ENCODE results near the gene RASIP1.

RASIP1 gene

DNA sequence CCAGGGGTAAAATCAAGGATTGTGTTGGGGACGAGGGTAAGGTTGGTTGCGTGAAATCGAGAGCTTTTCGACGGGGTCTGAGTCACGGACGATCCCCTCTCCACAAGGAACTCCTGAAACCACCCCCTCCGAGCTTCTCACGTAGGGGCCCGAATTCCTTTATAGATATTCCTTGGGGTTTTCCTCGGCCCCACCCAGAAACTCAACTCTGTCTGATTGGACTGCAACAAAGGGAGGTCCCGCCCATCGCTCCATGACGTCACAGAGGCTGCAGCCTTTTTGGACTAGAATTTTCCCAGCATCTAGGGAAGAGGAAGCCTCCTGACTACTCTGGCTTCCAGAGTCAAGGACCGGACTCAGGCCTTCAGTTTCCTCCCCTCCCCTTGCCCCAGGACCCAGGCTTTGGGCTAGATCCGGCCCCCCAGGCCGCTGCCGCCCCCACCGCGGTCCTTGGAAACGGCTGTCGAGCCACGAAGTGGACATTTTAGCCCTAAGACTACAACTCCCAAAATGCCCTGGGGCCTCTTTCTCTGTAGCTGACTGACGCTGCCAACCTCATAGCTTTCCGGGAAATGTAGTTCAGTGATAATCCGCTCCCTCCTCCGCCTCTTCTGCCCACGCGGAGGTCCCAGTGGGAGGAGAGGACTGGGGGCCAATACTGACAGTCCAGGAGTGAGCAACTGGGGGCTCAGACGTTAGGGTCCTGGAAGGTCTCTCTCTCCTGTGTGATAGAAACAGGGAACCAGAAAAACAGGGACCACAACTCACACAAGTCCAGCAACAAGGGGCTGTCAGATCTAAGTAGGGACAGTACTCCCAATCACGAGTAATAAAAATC is 6.5 kb upstream of the RASIP1 start, which contains the start of gene IZUMO1:
Gene IZUMO1, minus strand, starts transcription at position 172 of the 838 bp plus-strand sequence. CDS start 1,050 bp downstream, outside the sequence.
- H3K4me3 ChIP-seq (ENCODE audit: low read depth, low read length), result peak within 1 kb of the TSS; percentile 76
- TF ChIP-seq, protein P1, sequence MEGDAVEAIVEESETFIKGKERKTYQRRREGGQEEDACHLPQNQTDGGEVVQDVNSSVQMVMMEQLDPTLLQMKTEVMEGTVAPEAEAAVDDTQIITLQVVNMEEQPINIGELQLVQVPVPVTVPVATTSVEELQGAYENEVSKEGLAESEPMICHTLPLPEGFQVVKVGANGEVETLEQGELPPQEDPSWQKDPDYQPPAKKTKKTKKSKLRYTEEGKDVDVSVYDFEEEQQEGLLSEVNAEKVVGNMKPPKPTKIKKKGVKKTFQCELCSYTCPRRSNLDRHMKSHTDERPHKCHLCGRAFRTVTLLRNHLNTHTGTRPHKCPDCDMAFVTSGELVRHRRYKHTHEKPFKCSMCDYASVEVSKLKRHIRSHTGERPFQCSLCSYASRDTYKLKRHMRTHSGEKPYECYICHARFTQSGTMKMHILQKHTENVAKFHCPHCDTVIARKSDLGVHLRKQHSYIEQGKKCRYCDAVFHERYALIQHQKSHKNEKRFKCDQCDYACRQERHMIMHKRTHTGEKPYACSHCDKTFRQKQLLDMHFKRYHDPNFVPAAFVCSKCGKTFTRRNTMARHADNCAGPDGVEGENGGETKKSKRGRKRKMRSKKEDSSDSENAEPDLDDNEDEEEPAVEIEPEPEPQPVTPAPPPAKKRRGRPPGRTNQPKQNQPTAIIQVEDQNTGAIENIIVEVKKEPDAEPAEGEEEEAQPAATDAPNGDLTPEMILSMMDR (conservative IDR thresholded peaks at IDR 0.05; ENCODE audit: low read depth, low read length), result no peak
- peak; percentile 92 for DNase-seq (ENCODE audit: low read depth)

- no peak for DNase-seq (ENCODE audit: low read depth)
- TF ChIP-seq, protein P1 (conservative IDR thresholded peaks at IDR 0.05; ENCODE audit: low read depth, low read length), result no peak
- H3K4me3 ChIP-seq (ENCODE audit: low read depth, low read length), result no peak overlapping the region
Observed at GRCh38 chr19:48746110-48746509, 5.7 kb upstream of the RASIP1 start.

- TF ChIP-seq, protein P1 (conservative IDR thresholded peaks at IDR 0.05; ENCODE audit: low read depth, low read length), result no peak
- peak; percentile 80 for DNase-seq (ENCODE audit: low read depth)
- no peak overlapping the region for H3K4me3 ChIP-seq (ENCODE audit: low read depth, low read length)
Observed at GRCh38 chr19:48745208-48745995, 5.0 kb upstream of the RASIP1 start.

GRCh38 chr19:48742096-48742495 is 1.7 kb upstream of the RASIP1 start:
- no peak overlapping the region for H3K4me3 ChIP-seq (ENCODE audit: low read depth, low read length)
- TF ChIP-seq, protein P1 (conservative IDR thresholded peaks at IDR 0.05; ENCODE audit: low read depth, low read length), result no peak
- DNase-seq (ENCODE audit: low read depth), result no peak

DNA sequence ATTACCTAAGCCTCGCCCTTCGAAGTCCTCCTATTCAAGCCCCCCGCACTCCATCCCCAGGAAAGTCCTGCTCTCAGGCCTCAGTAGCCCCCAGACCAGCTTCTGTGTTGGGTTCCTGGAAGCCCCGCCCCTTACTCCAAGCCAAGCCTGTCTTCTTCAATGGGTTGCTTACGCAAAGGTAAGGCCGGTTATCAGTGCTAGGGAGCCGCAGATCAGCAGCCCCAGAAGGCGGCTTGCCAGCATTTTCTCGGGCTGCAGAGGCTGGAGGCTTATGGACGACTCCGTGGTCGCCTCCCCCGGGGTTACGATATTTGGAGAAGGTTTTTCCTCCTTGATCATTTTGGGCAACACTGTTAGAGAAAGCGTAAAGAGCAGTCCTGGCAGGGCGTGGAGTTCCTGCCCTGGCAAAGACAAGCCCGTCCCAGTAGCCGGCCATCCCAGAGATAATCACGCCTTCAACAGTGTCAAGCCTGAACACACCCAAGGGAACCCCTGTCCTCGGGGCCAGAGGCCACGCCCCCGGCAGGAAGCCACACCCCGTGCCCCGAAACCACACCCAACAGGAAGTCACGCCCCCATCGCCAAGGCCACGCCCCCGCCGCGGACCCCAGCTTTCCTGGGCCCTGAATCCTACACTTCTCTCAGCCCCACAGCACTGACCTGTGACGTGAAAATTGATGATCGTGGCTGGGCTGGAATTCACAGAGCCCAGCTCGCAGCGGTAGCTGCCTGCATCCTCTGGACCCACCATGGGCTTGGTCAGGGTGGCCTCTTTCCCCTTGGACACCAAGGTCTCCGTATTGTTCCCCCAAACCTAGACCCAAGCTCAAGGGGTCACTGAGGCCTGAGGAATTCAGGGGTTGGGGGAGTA is 954 bp upstream of the RASIP1 start:
- H3K4me3 ChIP-seq (ENCODE audit: low read depth, low read length), result no peak overlapping the region
- no peak for DNase-seq (ENCODE audit: low read depth)
- TF ChIP-seq, protein P1 (conservative IDR thresholded peaks at IDR 0.05; ENCODE audit: low read depth, low read length), result no peak

DNA sequence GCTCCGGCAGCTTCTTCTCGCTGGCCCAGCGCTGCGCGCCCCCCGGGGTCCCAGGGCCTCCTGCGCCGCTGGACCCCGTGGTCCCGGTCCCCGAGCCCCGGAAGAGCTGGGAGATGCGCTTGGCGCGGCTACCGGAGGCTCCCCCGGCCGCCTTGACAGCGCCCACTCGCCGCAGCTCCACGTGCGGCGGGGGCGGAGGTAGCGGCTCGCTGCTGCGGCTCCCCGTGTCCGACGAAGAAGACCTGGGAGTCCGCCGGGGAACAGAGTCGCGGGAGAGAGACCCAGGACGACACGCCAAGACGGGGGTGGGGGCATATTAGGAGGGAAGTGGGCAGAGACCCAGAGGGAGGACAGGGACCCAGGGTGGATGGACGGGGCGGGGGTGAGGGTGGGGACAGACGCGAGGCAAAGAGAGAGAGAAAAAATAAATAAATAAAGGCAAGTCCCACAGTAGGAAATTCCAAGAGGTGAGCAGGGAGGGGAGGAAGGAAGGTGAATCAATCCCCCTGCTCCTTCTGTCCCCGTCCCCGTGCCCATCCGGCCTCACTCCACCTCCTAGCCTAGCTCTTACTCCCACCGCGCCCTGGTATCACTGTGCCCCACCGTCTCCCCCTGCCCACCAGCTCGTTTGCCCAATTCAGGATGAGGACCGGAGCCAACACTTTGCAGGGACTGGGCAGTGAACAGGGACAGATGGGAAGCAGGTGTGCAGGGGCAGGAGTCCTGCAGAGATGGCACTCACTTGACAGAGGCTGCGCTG is 826 bp downstream of the RASIP1 start:
- no peak for DNase-seq (ENCODE audit: low read depth)
- TF ChIP-seq, protein P1 (conservative IDR thresholded peaks at IDR 0.05; ENCODE audit: low read depth, low read length), result no peak
- no peak overlapping the region for H3K4me3 ChIP-seq (ENCODE audit: low read depth, low read length)
